Activated CD4-positive, alpha-beta T cell treated with anti-CD3 and anti-CD28 coated beads for 24 hours (primary cell): ENCODE results near the gene A3GALT2.

Source experiments
- DNase-seq, 2 donors: peaks; one replicate each; pipeline ENCODE4 v3.0.0-alpha.2; 2020; ENCODE audit warnings: low read depth in 2 of 2

Gene A3GALT2

DNA sequence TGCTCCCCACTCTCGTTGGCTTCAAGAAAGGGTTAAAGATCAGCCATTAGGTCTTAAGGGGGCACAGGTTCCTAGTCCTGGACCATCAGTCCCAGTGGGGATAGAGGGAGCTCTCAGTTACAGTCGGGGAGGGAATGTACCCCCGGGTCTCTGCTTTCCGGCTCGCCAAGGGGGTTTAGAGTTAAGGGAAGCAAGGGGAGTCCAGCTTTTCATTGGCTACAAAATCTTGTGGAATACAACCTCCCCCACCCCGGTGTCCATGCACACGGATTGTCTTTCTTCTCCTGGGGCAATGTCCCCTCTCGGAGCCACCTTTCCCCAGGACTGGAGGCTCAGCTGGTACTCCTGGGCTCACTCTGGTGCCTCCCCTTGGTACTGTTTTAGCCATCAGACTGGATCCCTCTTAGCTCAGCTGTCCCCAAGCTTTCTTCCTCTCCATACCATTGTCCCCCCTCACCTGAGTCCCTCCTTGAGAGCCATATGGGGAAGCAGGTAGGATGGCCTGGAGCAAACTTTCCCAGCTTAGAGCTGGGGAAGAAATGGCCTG lies at the start of gene A3GALT2:
Gene A3GALT2 (minus strand): TSS at position 480 of the 547 bp plus-strand sequence. CDS start 0 bp downstream, at position 480.
- DNase-seq = no peak

DNA sequence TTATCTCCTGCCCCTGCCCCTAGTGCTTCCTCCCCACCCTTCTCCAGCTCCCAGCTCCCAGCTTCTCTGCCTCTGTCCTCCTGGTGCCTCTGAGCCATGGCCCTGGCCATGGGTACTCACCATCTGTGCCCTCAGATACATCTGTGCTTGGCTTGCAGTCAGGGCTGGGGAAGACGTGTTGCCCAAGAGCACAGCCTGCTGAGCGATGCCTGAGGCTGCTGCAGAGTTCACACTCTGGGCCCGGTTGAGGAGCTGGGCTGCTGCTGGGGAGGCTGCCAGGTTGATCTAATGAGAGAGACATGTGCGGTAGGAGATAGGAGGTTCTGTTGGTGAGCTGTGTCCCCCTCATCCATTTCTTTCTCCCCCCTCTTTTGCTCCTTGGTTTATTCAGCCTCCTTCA lies 49.4 kb upstream of the A3GALT2 start:
- no peak for DNase-seq

DNA sequence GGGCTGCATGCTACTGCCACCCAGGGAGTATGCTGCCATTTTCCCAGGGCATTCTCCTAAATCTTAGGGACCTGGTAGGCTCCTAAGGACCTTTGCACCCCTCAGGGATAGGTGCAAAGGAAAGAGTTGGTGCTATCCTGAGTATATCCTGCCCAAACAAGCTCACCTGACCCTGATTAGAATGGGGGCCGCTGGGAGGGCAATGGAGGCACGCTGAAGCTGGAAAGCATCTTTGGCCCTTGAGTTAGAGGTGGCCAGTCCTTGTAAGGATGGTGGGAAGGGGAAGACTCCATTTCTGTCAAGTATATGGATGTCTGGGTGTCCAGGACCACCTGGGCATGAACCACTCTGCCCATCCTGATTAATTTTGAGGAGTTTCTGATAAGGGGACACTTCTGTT lies 48.9 kb upstream of the A3GALT2 start:
- DNase-seq = no peak

DNA sequence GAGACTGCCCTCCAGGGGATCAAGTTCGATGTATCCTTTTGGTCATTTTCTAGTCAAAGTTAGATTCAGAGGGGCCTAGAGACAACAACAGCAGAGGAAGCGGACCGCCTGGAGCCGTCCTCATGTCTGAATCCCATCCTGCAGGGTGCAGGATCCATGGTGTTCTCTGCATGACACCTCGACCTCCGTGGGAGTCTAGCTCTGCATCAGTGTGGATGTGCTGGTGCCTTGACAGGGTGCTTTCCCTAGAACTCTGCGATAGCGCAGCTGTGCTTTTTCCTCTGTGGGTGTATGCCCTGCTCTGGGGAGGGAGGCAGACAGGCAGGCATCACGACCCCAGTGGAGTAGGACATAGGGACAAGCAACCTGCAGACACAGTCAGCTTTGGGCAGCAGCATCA lies 48.2 kb upstream of the A3GALT2 start:
- DNase-seq = no peak

DNA sequence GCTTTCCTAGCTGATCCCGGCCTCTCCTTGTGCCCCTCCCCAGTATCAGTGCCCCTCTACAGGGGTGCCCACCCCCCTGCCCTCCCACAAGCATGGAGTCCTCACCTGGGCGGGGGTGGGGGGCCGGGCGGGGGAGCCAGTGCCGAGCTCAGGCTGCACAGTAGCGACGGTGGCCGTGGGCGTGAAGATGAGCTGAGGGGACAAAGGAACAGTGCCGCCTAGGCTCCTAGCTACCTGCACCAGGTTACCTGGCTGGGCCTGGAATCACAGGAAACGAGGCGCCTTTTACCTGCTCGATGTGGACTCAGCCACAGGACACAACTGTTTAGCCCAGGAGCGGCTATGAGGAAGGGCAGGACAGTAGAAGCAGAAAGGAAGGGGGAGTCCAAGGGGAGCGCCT lies 47.5 kb upstream of the A3GALT2 start:
- no peak for DNase-seq

DNA sequence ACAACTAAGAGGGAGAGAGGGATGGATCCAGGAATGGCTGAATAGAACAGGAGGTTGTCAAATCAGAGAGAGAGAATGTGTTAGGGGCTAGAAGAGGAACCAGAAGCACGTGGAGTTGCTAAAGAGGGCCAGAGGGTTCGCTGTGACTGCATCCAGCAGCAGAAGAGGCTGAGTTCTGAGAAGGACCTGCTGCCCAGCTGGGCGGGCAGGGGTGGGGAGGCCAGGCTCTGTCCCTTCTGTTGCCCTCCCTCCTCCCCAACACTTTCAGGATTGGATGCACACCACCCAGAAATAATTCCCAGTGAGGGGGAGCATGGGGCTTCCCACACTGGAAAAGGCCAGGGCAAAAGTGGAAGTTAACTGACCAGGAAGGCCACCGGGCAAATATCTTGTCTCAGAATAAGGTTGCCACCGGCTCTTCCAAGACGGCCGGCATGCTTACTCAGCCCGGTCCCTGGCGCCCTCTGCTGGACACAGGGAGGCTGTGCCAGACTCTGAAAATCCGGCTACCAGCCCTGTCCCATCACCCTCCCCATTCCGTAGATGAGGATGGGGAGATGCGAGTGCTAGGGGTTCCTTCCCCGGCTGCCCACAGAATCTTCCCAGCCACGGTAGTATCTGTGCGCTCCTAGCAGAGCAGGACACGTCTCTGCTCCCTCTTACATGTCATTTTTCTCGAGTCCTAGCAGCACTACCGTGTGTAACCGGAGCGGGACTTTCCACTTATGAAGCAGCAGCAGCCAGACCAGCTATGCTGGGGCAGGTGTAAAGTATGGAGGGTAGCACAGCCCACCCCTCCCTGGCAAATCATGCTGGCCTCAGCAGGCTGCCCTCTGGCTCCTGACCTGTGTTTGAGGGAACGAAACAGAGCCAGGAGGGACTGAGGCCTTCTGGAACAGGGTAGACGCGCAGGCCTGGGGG lies 46.8 kb upstream of the A3GALT2 start:
- DNase-seq = peak; percentile 82 to 86

DNA sequence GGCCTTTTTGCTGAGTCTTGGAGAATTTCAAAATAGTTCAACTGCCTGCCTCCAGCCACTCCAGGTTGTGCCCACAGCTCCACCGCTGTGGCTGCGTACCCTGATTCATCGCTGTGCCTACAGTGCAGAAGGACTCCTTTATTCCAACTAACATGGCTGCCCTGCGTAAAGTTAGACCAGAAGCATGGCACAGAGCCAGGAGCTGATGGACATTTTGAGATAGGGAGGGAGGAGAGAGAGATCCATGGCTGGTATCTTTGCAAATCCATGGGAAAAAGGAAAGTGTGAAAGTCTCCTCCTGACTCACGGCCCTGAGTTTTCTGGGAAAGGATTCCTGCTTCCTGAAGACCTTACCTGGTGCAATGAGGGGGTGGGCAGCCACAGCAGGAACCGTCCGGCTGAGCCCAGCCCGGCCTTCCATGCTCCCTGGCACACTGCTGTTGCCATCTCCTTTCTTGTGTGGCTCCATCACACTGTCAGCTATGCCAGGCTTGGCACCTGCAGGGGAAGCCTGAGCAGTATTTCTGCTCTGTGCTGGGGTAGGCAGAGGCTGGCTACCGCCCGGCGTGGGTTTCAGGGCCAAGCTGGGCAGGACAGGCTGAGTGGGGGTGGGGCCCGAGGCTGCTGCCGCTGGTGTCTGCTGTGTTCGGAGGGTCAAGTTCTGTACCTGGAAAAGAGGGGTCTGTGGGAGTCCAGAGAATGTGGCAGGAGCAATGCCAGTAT lies 46.0 kb upstream of the A3GALT2 start:
- DNase-seq = no peak

DNA sequence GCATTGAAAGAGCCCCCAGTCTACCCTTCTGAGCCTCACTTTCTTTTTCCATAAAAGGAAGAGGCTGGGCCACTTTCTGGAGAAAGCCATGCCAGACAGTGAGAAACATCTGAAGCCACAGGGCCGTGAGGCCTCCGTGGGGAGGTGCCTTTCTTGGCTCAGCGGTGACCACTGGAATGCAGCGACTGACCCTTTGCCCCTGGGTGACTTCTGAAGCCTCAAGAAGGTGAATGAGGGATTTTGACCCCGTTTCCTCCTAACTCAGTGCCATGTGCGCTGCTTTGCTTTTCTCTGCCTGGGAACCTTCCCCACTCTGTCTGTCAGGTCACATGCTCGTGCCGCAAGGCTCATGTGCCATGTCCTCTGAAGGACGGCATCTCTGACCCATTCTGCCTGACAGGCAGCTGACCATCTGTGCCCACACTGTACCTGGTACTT lies 44.7 kb upstream of the A3GALT2 start:
- no peak for DNase-seq

DNA sequence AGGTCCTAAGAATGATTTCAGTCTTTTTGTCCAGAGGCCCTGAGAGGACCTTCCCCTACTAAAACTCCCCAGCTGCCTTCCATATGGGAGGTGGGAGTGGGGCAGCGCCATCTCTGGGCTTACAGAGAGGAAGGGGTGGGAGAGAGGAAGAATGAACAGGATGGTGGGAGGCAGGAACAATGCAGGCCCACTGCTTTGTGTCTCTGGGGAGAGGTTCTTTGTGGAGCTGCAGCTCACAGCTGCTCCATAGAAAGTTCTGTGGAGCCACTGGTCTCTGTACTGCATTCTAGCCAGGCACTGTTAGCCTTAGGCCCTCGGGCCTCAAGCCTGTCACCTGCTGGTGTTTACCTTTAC lies 43.6 kb upstream of the A3GALT2 start:
- DNase-seq = no peak

DNA sequence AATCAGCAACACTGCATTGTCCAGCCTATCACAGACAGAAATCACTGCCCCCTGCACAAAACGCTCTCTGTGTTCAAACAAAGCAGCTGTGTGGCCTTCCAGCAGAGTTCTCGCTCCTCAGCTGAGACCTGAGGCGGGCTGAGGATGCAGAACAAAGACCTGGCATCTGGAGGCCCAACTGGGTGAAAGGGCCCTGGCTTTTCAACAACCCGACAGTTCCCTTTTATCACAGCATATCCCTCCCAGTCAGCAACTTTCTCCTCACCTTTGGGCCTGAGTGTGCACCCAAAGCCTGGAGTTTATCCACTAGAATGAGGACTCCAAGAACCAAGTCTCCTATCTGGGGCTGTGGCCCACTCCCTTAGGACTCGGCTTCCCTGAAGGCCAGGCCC lies 42.6 kb upstream of the A3GALT2 start:
- no peak for DNase-seq

DNA sequence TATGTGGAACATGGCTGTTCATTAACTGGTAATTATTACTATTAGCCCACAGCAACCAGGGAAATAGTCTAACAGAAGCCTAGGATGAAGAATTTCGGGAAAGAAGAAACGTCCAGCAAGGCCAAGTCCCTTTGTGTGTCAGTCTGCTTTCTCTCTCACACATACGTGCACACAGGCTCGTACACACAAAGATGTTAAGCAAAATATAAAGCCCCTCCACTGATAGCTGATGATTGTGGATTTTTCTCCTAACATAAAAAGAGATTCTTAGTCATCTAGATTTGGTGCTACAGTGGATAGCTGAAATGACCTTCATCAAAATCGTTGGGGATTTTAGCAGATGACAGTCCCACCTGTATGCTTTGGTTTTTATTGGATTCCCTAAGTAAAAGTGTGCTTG lies 42.1 kb upstream of the A3GALT2 start:
- no peak for DNase-seq

DNA sequence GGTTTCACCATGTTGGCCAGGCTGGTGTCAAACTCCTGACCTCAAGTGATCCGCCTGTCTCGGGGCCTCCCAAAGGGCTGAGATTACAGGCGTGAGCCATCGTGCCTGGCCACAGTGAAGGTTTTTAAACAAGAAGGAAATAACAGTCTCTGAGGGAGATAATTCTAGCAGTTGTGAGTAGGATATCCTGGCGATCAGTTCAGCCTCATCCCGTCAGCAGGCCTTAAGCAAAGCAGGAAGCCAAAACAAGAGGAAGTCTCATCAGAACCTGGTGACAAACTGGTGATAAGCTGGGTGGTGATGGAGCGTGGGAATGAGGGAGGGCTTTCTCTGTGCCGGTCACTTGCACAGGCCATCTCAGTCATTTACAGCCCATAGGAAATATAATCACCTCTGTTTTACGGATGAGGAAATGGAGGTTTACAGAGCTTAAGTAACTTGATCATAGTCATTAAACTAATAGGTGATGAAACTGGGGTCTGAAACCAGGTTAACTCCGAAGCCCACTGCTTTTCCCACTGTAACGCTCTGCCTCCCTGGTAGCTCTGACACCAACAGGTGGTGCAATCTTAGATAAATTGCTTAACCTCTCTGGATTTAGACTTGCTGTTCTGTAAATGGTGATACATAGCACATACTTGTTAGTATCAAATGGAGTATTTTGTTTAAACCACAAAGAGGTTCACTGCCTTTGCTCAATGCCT lies 40.8 kb upstream of the A3GALT2 start:
- no peak for DNase-seq

DNA sequence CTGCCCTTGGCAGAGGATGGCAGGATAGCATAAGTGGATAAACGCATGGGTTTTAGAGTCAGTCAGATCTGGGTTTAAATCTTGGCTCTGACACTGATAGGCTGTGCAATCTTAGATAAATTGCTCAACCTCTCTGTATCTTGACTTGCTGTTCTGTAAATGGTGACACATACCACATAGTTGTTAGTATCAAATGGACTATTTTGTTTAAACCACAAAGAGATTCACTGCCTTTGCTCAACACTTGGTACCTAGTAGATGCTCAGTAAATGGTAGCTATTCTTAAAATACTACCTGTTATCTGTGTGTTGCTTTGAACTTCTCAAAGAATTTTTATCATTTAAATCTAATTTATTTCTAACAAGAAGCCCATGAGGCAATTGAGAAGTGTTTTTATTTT lies 39.5 kb upstream of the A3GALT2 start:
- DNase-seq = no peak

DNA sequence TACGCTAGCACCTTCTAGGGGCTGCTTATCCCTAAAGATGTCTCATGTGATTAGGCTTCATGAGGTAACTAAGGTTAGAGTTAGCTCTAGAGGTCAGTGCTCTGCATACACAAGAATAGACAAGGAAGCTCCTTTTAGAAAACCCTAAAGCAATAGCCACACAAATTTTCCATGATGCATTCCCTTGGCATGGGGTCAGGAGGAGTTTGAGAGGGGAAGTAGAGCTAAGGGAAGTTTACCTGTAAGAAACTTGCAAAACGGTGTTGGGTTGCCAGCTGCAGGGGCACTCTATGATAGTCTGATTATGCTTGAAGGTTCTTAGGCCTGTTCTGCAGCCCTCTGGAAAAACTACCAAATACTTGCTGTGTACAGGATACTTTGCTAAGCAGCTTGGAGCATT lies 39.0 kb upstream of the A3GALT2 start:
- DNase-seq = no peak

DNA sequence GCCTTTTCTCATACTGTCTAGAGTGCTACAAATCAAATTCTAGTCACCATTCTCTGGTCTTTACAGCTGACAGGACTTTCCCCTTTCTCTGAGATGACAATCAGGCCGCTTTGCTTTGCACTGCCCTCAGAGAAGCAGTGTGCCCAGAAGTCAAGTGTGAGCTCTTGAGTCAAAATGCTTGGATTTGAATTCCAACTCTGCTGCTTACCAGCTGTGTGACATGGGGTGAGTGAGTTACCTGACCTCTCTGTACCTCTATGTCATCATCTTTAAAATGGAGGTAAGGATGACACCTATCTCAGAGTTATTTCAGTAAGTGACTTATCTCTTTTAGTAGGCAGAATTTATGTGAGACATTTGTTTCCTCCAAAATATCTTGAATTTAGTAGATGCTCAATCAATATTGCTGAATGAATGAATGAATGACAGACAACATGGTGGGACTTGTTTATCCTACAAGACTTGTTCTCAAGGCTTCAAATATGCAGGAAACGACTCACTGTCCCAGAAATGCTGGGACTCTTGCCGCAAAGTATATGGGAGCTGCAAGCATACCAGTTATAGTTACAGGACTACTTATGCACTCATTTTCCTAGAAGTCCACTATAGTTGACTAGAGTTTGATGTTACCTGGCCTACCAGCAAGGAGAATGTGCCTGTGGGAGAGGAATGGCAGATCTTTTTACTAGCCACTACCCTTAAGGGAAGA lies 38.1 kb upstream of the A3GALT2 start:
- DNase-seq = no peak

DNA sequence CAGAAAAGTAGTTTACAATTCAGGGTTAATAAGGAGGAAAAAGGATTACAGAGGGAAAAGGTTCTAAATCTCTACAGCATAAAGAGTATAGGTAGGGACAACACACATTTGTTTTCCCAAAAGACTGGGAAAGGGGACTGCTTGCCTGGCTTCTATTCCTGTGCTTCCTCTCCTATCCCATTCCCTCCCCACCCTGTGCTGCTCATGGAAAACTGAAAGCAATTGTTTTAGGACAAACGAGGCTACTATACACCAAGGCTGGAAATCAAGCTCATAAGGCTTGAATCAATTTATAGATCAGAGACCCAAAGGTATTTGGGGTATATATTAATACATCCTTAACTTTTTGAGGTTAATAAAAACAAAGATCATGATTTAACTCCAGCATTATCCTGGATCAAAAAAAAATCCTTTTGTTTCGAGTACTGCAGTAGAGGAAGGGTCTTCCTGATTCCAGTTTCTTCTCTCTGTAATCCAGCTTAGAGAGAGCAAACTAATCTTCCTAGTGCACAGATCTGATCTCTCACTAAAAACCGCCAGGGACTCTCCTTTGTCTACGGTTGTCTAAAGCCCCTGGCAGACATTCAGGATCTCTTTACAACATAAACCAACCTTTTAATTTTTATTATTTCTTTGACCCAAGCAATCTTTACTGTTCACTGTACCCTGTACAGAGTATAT lies 37.4 kb upstream of the A3GALT2 start:
- DNase-seq = no peak

DNA sequence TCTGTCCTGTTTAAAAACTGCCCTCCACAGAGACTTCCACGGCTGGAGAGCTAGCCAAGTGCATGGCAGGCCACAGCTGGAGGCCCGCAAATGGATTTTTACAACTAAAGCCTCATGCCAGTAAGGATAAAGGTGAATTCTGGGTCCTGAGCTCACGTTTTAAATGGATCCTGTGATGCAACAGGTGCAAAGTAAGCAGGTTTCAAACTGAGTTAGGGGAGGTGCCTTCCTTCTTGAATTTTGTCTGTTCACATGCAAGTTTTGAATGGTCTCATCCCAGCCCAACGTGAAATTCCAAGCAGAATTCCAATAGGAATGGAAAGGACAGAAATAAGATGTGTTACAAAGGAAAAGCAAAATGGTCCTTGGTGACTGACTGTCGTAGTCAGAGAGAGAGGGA lies 36.2 kb upstream of the A3GALT2 start:
- no peak for DNase-seq

DNA sequence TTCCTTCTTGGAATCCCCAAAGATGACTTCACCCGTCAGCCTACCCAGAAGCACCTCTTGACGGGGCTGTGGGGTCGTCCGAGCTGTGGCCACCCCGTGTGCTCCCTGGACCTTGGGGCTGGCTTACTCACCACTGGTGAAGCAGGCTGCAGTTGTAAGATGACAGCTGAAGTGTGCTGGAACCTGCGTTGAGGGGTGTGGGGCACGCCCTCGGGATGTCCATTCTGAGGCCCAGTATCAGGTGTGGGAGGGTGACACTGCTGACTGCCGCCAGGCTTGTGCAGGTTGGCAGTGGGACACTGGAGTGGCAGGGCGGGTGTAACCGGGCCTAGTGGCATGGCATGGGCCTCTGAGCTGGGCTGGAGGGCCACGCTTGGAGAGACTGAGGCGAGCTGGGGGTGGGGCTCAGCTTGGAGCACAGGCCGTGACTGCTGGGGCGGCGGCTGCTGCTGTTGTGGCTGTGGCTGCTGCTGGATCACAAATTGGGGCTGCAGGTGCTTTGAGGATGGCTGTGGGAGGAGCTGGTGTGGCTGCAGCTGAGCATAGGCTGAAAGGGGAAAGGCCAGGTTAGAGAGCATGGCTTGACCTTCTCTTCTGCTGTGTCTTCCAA lies 33.9 kb upstream of the A3GALT2 start:
- no peak for DNase-seq

DNA sequence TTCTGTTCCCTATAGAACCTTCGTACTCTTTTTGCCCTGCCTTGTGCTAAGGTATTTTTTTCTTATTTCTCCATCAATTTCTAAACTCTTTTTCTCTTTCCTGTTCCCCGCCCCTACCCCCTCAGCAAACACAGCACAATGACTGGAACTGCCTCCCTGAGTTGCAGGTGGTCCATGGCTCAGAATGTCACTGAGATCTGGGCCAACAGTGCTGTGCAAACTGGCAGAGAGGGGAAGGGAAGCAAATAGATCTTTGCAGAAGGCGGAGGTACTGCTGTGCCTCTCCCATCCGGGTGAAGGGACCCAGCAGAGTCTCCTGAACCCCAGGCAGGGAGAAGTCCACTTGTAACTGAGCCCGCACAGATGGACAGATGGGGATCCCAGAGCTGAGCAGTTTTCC lies 32.6 kb upstream of the A3GALT2 start:
- no peak for DNase-seq

DNA sequence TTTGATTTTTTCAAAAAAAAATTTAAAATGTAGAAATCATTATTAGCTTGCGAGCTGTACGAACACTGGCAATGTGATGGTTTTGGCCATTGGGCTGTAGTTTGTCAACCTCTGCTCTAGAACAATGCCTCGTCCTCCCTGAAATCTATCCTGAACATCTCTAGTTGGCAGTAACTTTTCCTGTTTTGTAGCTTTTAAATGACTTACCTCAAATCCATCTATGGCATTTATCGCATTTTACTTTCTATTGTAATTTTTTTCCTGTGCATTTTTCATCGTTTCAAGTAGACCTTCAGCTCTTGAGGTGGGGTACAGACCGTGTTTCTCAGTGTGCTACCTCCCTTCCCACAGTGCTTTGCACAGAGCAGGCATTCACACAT lies 30.4 kb upstream of the A3GALT2 start:
- no peak for DNase-seq
